Body of pancreas (tissue), 4 donors: Measurements from ENCODE around the gene NPW.

Experiments
- CTCF ChIP-seq, 7 experiments: fragments of 450-650 bp in 4 of 7; fragments of 200-600 bp in 3 of 7; sonication (generic) in 3 of 7; IDR thresholded peaks; one replicate each; pipeline ENCODE4 v1.5.1; 2016 to 2019; ENCODE audit warnings: antibody characterized with exemption in 7 of 7
- POLR2A ChIP-seq, 3 donors: fragments of 450-650 bp; IDR thresholded peaks; one replicate each; pipeline ENCODE4 v1.6.1; 2016; ENCODE audit warnings: antibody characterized with exemption in 3 of 3, mild to moderate bottlenecking in 2 of 3

GRCh38 chr16:2030036-2030435, 10.5 kb downstream of the NPW start:
- TF ChIP-seq POLR2A (IDR thresholded peaks at IDR 0.05) (no peak), CTCF (IDR thresholded peaks at IDR 0.05) (no peak)
